Measurements from ENCODE around the gene ZNF143.
"Not testable (repeated sequence)": the region's sequence is repeated elsewhere in the genome, so short reads cannot be mapped to it uniquely, and the experiment has no call there.

Gene ZNF143

DNA sequence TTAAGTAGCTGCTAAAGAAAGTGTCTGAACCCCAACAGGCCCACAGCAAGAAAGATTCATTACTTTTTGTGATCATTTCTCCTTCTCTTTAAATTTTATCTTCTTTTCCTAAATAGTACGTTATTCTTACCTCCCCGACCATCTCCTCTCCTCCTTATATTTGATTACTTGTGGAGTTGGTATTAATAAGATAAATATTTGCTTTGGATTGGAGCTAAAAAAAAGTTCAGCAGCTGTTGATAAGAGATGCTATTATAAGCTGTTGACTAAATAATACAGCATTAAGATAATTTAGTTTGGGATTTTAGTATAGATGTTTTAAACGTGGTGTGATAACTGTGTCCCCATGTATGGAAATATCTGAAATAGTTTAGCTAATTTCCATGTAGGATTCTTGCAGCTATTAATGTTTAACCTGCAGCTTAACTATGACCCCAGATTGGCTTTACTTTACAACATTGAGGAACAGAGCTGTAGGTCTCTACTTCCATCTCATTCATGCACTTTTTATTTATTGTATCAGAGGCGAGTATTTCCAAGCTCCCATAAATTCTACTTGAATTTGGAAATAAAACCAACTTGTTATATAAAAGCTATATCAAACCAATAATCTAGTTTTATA is 37.8 kb downstream of the ZNF143 start:
- FAIRE-seq = no peak

DNA sequence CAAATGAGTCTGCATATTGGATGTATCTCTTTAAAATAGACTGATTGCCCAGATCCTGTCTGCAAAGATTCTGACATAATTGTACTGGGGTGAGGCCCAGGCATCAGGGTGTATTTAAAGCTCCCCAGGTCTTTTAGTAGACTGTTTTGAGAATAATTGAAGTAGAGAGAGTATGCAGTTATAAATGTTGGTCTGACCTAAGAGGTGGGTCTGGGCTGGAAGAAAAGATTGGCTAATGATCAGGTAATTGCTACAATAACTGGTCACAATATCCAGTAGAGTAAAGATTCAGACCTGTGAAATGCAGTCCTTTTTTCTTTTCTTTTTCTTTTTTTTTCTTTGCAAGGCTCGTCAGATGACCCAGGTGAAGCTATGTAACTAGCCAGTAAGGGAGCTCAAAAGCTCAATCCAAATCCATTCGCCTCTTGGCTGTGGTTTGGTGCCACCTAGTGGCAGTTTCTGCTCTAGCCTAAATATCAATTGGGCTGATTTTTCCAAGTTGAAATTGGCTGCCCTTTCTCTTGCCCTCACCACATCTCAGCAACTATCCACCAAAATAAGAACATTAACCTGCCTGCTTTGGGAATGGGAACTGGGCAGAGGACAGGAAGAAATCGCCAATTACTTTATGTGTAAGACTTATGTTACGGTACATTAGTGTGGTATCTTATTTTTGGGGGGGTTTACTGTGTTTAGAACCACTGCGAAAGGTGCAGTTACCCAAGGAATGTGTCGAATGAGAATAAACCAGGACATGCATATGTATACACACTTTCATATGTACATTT is 45.9 kb downstream of the ZNF143 start:
- no peak for FAIRE-seq

DNA sequence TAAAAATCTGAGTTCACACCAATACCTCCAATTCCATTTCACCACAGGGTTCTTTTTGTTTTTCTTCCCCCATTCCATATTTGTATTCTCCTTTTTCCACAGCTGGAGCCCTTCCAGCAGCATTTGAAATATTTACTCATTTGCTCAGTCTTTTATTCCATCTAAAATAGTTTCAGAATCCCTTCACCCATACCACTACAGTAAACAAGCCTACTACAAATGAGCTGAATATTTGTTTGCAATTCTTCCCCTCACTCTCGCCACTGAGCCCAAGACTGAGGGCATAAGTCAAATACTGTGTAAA is 46.4 kb downstream of the ZNF143 start:
- FAIRE-seq = no peak

DNA sequence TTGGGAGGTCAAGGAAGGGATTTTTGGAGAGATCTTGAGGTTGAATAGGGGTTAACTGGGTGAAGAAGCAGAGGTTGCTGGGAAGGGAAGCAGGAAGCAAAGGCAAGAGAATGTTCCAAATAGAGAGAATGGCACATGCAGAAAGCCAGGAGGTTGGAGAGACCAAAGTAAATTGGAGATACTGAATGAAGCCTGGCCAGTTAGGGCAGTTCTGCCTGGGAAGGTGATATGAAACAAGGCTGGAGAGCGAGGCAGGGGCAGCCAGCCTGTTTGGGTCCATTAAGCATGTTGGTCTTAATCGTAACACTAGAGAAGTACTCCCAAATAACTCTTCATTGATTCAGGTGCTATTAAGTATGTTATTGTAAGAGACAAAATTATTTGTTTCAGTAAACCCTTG is 48.2 kb downstream of the ZNF143 start:
- FAIRE-seq = no peak

DNA sequence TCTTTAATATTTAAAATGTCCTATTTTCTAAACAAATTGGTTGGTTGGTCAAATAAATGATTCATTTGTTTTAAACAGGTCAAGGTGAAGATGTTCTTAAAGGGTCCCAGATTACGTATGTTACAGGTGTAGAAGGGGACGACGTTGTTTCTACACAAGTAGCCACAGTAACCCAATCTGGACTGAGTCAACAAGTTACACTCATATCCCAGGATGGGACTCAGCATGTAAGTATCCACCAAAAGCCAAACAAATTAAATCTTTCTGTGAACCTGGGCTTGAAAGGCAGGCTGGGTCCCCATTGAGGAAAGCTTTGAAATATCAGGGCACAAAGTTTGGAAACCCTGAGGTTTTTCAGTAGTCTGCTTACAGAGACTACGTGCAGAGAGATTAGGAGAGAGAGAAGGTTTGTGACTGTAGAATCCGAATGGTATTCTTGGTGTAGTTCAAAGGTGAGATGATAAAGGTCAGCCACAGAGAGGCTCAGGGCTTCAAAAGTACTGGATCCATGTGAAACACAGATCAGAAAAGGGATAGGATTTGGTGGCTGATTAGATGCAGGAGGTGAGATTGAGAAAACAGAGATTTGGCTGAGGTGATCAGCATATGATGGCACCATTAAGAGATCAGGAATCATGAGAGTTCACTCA is 51.7 kb downstream of the ZNF143 start:
- FAIRE-seq = no peak

DNA sequence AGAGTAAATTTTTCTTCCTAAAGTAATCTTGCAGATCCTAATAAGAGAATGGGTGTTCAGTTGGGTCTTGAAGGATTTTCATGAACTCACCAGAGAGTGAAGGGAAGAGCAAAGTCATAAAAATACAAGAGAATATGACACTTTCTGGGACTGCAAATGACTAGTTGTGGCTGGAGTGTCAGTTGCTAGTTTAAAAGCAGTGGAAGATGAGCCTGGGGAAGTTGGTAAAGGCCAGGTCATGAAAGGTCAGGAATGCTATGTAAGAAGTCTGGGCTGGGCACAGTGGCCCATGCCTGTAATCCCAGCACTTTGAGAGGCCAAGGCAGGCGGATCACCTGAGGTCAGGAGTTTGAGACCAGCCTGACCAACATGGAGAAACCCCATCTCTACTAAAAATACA is 53.8 kb downstream of the ZNF143 start:
- not testable (repeated sequence) for FAIRE-seq

DNA sequence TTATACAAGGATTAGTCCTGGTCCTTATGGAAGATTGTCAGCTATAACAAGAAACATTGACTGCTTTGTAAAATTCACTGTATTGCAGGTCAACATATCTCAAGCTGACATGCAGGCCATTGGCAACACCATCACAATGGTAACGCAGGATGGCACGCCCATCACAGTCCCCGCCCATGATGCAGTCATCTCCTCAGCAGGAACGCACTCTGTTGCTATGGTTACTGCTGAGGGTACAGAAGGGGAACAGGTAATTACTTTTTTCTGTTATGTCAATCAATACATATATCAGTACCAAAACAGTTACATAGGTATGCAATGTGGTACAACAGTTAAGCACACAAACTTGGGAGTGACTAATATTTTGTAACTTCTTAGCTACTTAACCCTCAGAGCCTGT is 55.3 kb downstream of the ZNF143 start:
- no peak for FAIRE-seq

DNA sequence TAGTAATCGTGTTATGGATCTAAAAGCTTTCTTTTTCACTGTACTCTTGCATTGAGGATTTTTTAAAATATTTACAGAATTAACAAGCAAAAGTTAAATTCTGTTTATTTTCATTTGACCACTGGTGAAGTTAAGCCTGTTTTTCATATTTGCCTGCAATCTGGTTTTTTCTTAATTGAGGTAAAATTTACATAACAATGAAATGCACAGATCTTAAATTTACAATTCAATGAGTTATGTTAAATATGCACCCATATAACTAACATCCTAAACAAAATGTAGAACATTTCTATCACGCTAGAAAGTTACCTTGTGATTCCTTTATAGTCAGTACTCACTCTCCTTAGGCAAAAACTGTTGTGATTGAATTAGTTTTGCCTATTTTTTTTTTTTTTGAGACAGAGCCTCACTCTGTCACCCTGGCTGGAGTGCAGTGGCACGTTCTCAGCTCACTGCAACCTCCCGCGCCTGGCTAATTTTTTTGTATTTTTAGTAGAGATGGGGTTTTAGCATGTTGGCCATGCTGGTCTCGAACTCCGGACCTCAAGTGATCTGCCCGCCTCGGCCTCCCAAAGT is 58.1 kb downstream of the ZNF143 start:
- no peak for FAIRE-seq

DNA sequence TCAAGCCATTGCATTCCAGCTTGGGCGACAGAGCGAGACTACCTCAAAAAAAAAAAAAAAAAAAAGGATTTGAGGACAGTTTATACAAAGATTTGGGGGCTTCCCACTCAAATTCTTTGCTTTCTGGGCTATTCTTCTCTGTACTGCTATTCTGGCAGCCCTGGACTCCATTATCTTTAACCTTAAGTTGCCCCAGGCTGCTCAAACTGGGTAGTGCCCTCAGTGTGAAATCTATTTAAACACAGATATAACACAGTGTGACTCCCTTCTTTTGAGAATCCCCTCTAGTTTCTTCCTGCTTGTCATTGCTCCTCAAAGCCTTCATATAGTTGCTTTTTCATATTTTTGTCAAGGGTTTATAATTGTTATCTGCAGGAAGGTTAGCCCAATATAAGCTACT is 63.2 kb downstream of the ZNF143 start:
- FAIRE-seq = no peak

DNA sequence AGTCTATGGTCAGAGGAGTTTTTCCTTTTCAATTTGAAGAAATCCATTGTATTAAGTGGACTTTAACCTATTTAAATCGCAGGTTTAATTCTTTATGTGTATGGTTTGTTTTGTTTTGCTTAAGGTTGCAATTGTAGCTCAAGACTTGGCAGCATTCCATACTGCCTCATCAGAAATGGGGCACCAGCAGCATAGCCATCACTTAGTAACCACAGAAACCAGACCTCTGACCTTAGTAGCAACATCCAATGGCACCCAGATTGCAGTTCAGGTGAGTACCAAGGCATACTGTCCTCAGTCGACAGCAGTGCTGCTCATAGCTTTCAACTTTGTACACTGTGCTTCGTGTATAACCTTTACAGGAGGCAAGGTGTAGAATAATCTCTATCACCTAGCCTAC is 64.3 kb downstream of the ZNF143 start:
- FAIRE-seq = no peak

DNA sequence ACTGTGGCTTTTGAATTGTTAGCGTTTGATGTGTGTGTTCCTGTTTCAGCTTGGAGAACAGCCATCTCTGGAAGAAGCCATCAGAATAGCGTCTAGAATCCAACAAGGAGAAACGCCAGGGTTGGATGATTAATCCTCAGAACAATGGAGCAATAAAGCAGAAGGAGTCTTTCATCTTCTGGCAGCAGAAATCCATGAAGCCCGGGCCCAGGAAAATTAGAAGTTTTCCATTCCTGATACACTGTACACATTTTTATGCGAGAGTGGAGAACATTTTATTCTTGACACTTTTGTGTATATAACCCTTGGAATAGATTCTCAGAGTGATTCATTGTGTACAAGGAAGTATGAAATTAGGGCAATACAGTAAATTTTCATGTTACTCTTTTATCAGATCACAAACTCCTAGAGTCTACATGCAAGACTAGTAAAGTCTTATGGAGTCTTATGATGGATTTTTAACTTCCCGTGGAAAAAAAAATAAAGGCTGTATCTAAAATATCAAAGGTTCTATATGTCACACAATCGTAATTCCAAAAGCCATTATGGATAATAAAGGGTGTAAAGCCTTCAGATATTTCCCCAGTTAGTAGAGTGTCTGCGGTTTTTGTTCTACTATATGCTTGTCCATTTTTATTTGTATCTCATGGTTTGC is 66.8 kb downstream of the ZNF143 start:
- FAIRE-seq = no peak

DNA sequence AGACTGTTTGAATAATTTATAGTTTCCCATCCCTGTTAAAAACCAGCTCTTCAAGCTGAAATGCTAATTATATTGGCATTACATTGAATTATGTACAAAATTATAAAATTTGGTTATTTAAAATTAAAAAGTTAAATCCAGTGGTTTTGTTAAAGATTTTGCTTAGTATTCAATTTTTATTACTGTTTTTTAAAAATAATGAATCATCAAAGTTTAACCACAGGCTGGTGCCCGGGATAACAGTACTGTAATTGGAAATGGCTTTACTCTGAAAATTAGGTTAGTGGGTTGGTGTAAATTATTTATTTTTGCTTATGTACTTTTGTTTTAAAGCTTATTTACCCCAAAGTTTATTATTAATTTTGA is 67.3 kb downstream of the ZNF143 start:
- FAIRE-seq = no peak

DNA sequence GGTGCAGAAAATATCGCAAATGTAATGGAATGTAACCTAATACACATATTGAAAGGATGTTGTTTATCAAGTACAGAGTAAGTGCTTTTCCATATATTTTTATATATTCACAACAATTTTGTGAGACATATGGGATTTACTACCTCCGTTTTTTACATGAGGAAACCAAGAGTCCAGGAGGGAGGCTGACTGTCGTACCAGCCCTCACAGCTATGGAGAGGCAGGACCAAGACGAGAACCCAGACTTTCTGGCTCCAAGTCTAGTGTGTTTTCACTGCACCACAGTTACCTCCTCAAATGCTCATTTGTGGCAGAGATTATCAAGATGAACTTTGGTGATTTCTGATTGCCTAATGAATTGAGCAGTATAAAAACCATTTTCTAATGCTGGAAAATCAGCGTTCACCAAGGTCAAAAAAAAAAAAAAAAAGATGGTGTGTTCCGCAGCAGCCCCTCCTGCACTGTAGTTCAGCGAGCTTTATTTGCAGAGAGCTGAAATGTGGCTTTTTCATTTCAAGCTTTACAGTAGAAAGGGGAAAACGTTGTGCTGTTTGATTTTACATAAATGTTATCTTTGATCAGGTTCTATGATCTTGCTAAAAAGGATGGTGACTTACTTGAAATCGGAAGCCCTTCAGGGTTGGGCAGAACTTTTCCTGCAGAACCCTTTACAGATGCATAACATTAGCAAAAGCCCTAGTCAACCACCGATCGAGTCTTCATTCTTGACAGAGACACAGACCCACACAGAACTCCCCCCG is 67.9 kb downstream of the ZNF143 start:
- FAIRE-seq = no peak

DNA sequence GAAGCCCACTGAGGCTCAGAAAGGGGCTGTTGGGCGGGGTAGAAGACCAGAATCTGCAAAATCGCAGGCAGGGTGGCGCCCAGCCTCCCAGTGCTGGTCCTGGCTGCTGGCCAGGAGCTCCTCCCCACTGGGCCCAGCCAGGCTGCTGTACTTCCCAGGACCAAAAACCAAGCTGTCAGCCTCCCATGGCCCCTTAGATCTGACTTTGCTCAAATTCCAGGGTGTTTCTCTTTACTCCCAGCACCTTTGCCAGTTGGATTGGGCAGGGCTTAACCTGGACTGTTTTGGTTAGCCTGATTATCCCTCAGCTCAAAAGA is 68.5 kb downstream of the ZNF143 start:
- FAIRE-seq = no peak

DNA sequence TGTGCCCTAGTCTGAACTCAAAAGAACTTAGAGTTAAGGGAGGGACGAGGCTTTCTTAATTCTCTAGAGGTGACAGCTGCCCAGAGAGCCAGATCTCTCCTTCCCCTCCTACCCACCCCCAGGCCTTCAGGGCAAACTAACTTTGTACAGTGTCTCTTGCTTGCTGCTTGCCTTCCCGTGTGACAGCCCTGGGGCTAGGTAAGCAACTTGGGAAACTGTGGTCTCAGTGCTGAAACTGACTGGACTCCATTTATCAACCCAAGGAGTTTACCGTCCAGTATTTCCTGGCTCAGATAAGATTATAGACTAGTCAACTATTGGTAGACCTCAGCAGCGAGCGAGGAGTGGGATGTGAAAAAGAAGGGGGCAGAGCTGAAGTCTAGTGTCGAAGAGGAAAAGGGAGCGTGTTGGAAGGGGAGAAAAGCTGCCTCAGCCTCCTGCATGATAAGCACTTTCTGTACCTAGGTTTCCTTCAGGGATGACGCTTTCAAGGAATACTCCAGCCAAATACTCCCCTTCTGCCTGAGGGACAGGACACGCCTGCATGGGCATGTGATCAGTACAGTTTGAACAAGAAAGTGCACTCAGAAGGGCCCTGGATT is 69.3 kb downstream of the ZNF143 start:
- FAIRE-seq = no peak

DNA sequence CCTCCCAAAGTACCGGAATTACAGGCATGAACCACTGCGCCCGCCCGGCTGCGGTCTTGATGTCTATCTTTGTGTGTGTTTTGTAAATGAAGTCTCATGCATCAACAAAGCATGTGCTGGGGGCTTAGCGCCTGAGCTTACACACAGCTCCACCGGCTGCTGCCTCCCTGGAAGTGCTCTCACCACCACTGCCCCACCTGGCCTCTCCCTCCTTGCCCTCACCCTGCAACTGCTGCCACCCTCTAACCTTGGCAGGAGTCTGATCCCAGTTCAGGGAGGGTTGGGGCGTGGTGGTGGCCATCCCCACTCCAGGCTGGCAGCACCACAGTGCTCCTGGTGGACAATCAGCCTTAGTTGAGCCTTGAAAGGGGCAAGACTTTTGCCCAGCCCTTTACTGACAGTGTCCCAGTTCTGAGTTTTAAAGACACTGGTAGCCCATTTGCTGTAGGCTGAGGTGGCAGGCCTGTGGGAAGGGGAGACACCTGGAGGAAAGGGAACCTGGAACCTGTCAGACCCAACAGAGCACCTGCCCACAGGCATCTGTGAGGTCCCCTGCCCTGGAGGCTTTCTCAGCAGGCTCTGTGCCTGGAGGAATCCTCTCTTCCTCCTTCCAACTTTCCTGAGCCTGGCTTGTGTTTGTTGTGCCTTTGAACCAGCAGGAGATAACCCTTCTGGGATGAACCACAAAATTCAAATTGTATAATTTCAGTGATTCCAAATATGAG is 70.3 kb downstream of the ZNF143 start:
- no peak for FAIRE-seq

DNA sequence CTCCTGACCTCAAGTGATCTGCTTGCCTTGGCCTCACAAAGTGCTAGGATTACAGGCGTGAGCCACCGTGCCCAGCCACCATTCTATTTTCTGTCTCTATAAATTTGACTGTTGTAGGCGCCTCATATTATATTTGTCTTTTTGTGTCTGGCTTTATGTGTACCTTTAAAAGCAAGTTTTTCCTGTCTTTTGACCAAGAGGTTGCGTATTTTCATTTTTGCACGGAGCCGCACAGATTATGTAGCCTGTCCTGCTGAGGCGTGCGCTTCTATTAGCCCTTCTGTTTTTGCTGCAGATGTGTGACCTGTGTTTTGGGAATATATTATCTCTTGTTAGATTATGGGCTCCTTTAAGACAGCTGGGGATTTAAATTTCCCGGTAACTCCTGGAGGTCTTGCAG is 72.2 kb downstream of the ZNF143 start:
- no peak for FAIRE-seq

DNA sequence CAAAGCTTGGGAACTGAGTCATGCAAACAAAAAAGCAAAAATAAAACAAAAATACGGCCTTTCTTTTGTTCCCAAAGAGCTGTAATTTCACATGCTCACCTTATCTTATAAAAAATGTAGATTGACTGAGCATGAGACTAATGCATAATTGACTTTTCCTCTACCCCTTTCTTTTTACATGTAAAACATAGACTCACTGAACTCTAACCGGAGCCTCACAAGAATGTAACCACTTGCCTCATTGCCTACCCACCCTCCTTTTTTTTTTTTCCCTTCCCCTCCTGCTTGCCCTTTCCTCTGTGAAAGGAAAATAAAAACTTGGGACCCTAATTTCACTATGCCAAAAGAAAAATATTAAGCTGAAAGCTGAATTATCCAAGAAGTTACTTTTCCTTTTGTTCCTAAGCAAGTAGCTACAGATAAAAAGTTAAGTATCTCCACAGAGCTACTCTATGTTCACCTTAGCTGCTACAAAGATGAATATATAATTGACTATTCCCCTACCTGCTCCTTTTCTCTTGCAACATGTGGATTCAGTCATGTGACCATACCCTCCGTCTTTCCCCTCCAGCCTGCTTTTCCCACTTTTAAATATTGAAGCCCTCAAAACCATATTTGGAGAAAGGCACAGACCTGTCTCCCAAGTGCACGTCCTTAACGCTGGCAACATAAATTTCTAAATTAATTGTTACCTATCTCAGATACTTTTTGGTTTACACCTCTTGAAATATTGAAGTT is 73.1 kb downstream of the ZNF143 start:
- FAIRE-seq = no peak

DNA sequence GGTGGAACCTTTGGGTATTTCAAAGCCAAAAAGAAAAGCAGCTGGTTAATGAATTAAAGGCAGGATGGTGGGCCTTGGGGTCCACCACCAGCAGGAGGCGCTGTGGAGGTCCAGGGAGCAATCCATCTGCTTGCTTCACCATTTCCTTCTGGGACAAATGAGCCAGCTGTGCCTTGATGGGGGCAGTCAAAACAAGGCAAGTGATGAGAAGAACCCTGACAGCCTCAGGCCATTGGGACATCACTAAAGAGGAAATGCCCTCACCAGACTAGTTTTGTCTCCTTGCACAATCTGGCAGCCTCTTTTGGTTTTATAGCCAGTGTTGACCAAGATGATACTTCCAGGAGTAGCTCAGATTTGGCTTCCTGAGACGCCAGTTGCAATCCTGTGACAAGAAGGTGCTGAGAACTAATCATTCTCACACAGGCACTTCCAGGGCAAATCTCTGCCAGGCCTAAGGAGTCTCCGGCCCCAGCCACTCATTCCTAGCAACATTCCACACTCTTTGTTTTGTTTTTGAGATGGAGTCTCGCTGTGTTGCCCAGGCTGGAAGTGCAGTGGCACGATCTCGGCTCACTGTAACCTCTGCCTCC is 74.5 kb downstream of the ZNF143 start:
- FAIRE-seq = no peak

DNA sequence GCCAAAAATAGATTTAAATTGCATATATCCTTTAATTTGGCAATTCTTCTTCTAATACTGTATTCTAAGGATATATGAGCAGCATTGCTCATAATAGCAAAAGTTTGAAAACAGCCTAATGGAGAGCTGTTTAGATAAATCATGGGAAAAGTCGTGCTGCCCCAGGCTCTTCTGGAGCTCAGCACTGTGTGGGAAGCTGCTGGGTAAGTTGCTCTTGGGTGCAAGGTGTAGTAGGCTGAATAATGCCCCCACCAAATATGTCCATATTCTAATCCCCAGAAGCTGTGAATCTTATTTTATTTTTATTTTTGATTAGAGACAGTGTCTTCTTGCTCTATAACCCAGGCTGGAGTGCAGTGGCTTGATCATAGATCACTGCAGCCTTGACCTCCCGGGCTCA is 77.7 kb downstream of the ZNF143 start:
- FAIRE-seq = no peak

DNA sequence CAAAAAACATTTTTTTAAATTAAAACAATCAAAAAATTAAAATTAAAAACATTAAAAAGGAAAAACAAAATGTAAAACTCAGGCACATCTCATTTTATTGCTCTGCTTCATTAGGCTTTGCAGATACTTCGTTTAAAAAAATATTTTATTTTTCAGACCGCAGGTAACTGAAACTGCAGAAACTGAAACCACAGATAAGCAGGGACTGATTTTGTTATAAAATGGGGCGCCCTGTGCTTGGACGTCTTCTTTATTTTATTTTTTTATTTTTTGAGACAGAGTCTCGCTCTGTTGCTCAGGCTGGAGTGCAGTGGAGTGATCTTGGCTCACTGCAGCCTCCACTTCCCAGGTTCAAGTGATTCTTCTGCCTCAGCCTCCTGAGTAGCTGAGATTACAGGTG is 88.4 kb downstream of the ZNF143 start:
- not testable (repeated sequence) for FAIRE-seq

Measured in colon (tissue), 2 donors.